Fibroblast of mammary gland (primary cell): ENCODE results near the gene BNIP5.

Source experiments
- DNase-seq: peaks from one replicate; pipeline ENCODE4 v3.0.0-alpha.2; 2010; ENCODE audit warnings: low read depth
- H3K4me3 ChIP-seq: 2 replicates; pipeline ENCODE4 v1.5.1; 2011; ENCODE audit warnings: low read depth, mild to moderate bottlenecking, low read length, moderate library complexity; ENCODE audit not compliant: control insufficient read depth
- CTCF ChIP-seq: conservative IDR thresholded peaks from 2 replicates; pipeline ENCODE4 v1.5.1; 2011; ENCODE audit warnings: low read depth, low read length, inconsistent platforms; ENCODE audit not compliant: control insufficient read depth, insufficient read depth

Gene BNIP5

GRCh38 chr6:36309203-36309602 lies 27.5 kb downstream of the BNIP5 start:
- no peak overlapping the region for H3K4me3 ChIP-seq
- no peak for TF ChIP-seq CTCF
- no peak for DNase-seq

GRCh38 chr6:36308514-36308913 lies 28.2 kb downstream of the BNIP5 start:
- no peak for DNase-seq
- H3K4me3 ChIP-seq: no peak overlapping the region
- TF ChIP-seq CTCF: no peak

GRCh38 chr6:36306375-36306774 lies 30.3 kb downstream of the BNIP5 start:
- H3K4me3 ChIP-seq: no peak overlapping the region
- no peak for DNase-seq
- TF ChIP-seq CTCF: no peak

- H3K4me3 ChIP-seq: no peak overlapping the region
- no peak for TF ChIP-seq CTCF
- no peak for DNase-seq
Observed at GRCh38 chr6:36305885-36306284, 30.8 kb downstream of the BNIP5 start.

- peak; percentile 99 for TF ChIP-seq CTCF
- H3K4me3 ChIP-seq: no peak overlapping the region
- DNase-seq: peak; percentile 86
Observed at GRCh38 chr6:36302227-36302976, 34.3 kb downstream of the BNIP5 start.

GRCh38 chr6:36301781-36302180 lies 34.9 kb downstream of the BNIP5 start:
- no peak for TF ChIP-seq CTCF
- no peak overlapping the region for H3K4me3 ChIP-seq
- no peak for DNase-seq

GRCh38 chr6:36301085-36301658 lies 35.5 kb downstream of the BNIP5 start:
- no peak overlapping the region for H3K4me3 ChIP-seq
- TF ChIP-seq CTCF: no peak
- DNase-seq: no peak
